Measurements from ENCODE around the gene B9D1.

B9D1 gene

GRCh38 chr17:19335951-19336631 is 26.4 kb downstream of the B9D1 start:
- no peak for DNase-seq

- DNase-seq, result no peak
Measured at GRCh38 chr17:19334331-19334730, 28.2 kb downstream of the B9D1 start.

- DNase-seq, result no peak
Measured at GRCh38 chr17:19333736-19334290, 28.7 kb downstream of the B9D1 start.

- DNase-seq, result no peak
Measured at GRCh38 chr17:19333132-19333440, 29.4 kb downstream of the B9D1 start.

- DNase-seq, result no peak
Measured at GRCh38 chr17:19332371-19333131, 30.0 kb downstream of the B9D1 start.

DNA sequence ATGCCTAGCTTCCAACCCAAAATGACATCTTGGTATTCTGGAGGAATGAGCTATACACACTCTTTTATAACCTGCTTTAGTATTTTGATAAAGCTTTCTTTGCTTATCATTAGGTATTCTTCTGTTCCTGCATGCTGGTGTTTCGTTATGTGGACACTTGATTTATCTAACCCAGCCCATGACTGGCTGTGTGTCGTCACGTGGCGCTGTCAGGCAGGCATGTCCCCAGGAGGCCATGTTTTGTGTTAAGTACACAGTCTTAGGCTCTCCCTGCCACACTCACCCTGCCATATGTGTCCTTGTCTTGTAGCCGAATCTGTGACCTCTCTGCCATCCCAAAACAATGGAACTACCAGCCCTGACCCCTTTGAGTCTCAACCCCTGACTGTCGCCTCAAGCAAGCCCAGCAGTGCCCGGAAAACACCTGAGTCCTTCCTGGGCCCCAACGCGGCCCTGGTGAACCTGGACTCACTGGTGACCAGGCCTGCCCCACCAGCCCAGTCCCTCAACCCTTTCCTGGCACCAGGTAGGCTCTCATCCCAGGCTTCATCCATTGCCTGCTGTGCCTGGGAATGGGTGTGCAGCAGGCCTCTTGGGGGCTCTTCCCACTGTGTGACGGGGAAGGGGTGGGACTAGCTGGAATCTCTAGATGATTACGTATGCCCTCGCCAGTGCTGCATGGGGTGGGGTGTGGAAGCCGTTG is 30.8 kb downstream of the B9D1 start:
- no peak for DNase-seq

- no peak for DNase-seq
Measured at GRCh38 chr17:19331134-19331533, 31.4 kb downstream of the B9D1 start.

- no peak for DNase-seq
Measured at GRCh38 chr17:19330271-19330670, 32.3 kb downstream of the B9D1 start.

GRCh38 chr17:19329839-19330238 is 32.7 kb downstream of the B9D1 start:
- DNase-seq, result no peak

DNA sequence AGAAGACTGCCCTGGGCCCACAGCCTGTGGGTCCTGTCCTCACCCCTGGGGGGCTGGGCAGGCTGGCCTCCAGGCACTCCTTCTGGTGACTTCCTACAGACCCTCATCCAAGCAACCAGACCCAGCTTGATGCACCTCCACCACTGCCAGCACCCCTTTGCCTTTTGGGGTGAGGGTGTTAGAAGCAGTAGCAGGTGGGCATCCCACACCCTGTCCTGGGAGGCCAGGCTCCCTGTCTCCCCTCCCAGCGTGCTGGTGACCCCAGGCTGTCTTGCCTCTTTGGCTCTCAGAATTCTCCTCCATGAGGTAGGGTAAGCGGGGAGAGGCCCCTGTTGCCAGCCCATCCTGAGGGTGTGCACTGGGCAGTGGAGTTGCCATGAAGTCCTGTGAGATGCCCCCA is 33.4 kb downstream of the B9D1 start:
- DNase-seq, result no peak

- DNase-seq, result no peak
Measured at GRCh38 chr17:19328441-19329061, 34.0 kb downstream of the B9D1 start.

DNA sequence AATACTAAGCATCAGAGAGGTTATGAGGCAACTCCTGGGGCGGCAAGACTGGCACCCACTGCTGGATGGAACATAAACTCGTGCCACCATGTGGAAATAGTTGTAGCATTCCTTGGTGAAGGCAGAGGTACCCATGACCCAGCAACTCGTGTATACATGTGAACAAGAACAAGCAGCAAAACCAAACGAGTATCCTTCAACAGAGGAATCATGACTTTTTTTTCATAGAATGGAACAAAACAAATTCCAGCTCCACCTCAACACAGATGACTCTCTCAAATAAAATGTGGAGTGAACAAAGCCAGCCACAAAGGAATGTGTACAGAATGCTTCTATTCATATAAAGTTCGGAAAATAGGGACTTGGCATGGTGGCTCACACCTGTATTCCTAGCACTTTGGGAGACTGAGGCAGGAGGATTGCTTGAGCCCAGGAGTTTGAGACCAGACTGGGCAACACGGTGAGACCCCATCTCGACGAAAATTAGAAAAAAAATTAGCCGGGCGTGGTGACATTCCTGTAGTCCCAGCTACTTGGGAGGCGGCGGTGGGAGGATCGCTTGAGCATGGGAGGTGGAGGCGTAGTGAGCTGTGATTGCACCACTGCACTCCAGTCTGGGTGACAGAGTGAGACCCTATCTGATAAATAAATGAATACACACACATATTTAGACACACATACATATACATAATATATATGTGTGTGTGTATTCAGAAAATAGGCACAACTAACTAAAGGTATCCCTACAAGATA is 35.3 kb downstream of the B9D1 start:
- no peak for DNase-seq

GRCh38 chr17:19325542-19325941 is 37.0 kb downstream of the B9D1 start:
- no peak for DNase-seq

- no peak for DNase-seq
Measured at GRCh38 chr17:19322861-19323260, 39.7 kb downstream of the B9D1 start.

DNA sequence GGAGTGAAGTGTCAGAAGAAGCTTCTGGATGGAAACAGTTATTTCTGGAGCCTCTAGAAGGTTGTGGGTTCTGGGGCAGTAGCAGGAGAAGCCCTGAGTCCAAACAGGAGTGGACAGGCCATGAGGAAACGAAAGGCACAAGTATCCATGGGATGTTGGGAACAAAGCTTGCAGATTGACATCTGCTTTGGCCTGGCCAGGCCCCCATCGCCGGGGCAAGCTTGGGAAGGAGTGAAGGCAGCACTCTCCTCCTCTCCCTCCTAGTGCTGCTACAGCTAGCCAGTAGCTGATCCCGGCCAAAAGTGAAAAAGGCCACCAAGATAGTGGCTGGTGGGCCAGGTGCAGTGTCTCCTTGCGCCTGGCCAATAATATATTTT is 40.4 kb downstream of the B9D1 start:
- no peak for DNase-seq

GRCh38 chr17:19321481-19322128 is 40.9 kb downstream of the B9D1 start:
- DNase-seq, result no peak

- no peak for DNase-seq
Measured at GRCh38 chr17:19320876-19321275, 41.6 kb downstream of the B9D1 start.

DNA sequence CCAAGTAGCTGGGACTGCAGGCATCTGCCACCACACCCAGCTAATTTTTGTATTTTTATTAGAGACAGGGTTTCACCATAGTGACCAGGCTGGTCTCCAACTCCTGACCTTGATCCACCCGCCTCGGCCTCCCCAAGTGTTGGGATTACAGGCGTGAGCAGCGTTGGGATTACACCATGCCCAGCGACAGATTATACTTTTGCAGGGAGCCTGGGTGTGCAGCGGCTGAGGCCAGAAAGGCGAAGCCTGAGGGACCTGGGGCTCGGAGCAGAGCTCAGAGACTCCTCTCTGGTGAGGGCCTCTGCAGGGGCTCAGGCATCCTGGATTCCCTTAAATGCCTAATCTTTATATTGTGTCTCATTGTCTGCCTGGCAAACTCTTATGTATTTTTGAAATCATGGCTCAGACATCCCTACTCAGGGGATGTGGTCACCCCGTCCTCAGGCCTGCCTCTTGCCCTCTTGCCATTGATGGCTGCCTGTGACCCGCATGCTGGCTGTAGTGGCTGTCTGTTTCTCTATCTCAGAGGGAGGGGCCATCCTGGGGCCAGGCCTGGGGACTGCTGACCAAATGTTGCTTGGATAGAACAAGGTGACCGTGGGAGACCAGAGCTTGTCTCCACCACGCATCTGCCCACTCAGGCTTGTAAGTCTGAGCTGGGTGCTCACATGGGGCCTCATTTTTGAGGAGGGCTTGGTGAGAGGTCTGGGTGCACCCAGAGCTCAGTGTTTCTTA is 42.6 kb downstream of the B9D1 start:
- no peak for DNase-seq

GRCh38 chr17:19318611-19319010 is 43.9 kb downstream of the B9D1 start:
- DNase-seq, result no peak

GRCh38 chr17:19317359-19318095 is 45.0 kb downstream of the B9D1 start:
- no peak for DNase-seq

All from activated CD4-positive, alpha-beta T cell treated with anti-CD3 and anti-CD28 coated beads, Interleukin-2, amount 50 U/mL, for 1 hour (primary cell).